Pancreas (tissue), 10 donors: ENCODE data around the gene C7orf33. TPM values are rescaled to one million over a fixed set of nuclear protein-coding genes. Genes with fewer than 3 reads are reported as not detected.

ENCODE experiments used
- ATAC-seq, 4 donors: fragments of 200-7000 bp; cut with Tn5 transposase; one replicate each; pipeline versions ENCODE4 v1.8.0 to v1.9.1; 2020; ENCODE audit warnings: mild to moderate bottlenecking in 4 of 4, moderate library complexity in 4 of 4
- DNase-seq, 6 donors: peaks; one replicate each; pipeline ENCODE4 v3.0.0-alpha.2; 2020
- FAIRE-seq: peaks from 2 replicates; lab custom pipeline; 2012; peaks lifted over from hg19 to GRCh38; lab: Jason Lieb, UNC
- H3K27ac ChIP-seq, 4 donors: fragments of 200-600 bp; sonication (generic); 1 replicate in 3 of 4; 2 replicates in 1 of 4; pipeline versions ENCODE4 v1.5.0 to v1.8.0; 2020
- H3K27me3 ChIP-seq, 4 donors: fragments of 200-600 bp; one replicate each; pipeline ENCODE4 v1.8.0; 2021
- H3K36me3 ChIP-seq, 3 donors: fragments of 200-600 bp; sonication (generic) in 1 of 3; one replicate each; pipeline versions ENCODE4 v1.5.0 to v1.8.0; 2020 to 2021
- H3K4me1 ChIP-seq, 3 donors: fragments of 200-600 bp; one replicate each; pipeline ENCODE4 v1.8.0; 2021
- H3K4me3 ChIP-seq, 4 donors: fragments of 200-600 bp; sonication (generic) in 2 of 4; one replicate each; pipeline versions ENCODE4 v1.5.0 to v1.8.0; 2020 to 2021
- H3K9me3 ChIP-seq, 4 donors: fragments of 200-600 bp; one replicate each; pipeline ENCODE4 v1.8.0; 2021
- CTCF ChIP-seq, 4 donors: fragments of 200-600 bp; sonication (generic) in 3 of 4; IDR thresholded peaks; one replicate each; pipeline versions ENCODE4 v1.5.0 to v1.8.0; 2021; ENCODE audit warnings: antibody characterized with exemption in 4 of 4
- WGBS, 2 donors: extraction: QIAGEN DNeasy Blood & Tissue Kit; methylation state at CpG; one replicate each; pipeline ENCODE4 v1.1.7; 2013; 5-methylcytosine and 5-hydroxymethylcytosine counted together
- intact Hi-C, 3 donors: fragments of 100-400 bp; cut with DNase I; formaldehyde crosslinking; loops; one replicate each; pipeline versions ENCODE4 v1.11.1 to v1.14.2; 2022
- polyA plus RNA-seq, 2 donors: library from polyadenylated mRNA; stranded (reverse); fragments of 200-250 nt; gene quantifications; one replicate each; pipeline ENCODE4 v1.2.3, GENCODE V29; 2013
- total RNA-seq, 6 donors: library from RNA; stranded (reverse); fragmentation: NEBNext Ultra II Directional in 4 of 6; extraction: Animal tissue kit (Norgen Biotek cat#: 25700) in 4 of 6; gene quantifications; one replicate each; pipeline versions ENCODE4 v1.2.1 to v1.2.4, GENCODE V29; 2021 to 2023
- donor health status: healthy with polysubstance abuse.
- donor health status: DM: no; HTN: no; CAD: no; lungs with moderate emphysema.
- donor health status: DM: no; HTN: no; CAD: no.
- donor health status: control.
- donor health status: control.
- donor health status: Bipolar disorder and iron deficiency.
- donor health status: DM: yes; HTN: yes; CAD: no.
- donor health status: DM: no; HTN: no; CAD: no.
- donor health status: DM: no; HTN: no; CAD: no.
- donor health status: DM: yes; HTN: yes; CAD: no.

Gene C7orf33
- total and polyA plus RNA-seq, 8 donors = not detected

DNA sequence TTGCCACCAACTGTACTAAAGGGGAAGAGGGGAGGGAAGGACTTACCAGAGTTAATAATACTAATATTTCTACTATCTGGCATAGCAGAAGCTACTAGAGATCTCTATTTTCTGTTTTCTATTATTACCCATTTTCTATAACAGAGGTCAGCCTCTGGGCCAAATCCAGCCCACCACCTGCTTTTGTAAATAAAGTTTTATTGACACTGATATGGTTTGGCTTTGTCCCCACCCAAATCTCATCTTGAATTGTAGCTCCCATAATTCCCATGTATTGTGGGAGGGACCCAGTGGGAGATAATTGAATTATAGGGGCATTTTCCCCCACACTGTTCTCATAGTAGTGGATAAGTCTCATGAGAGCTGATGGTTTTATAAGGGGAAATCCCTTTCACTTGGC, 62.2 kb downstream of the C7orf33 start:
- H3K27ac ChIP-seq = no peak overlapping the region
- no peak overlapping the region for H3K4me3 ChIP-seq
- H3K36me3 ChIP-seq = no peaks in the 10 kb centered on the region
- H3K4me1 ChIP-seq = no peaks in the 10 kb centered on the region
- no peaks in the 10 kb centered on the region for H3K9me3 ChIP-seq
- ATAC-seq (no peak), DNase-seq (no peak), FAIRE-seq (no peak)
- no peak for TF ChIP-seq CTCF (IDR thresholded peaks at IDR 0.05)
- intact Hi-C loops = no loop called here
- no peaks in the 10 kb centered on the region for H3K27me3 ChIP-seq

DNA sequence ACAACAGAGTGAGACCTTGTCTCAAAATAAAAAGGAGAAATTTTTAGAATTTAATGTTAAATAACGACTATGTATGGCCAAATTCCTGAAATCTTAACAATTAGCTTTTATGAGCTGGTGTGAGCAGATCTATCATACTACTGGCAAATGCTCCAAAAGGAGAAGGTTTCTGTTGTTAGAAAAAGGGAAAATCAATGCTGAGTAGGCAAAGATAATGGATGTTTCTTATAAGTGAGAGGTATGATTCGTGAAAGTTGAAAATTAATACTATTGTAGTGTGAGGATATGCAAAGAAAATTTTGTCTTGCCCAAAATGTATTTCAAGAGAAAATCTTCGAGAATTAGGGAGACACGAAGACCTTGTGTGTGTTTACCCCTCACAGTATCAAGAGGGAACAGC, 67.4 kb downstream of the C7orf33 start:
- H3K27ac ChIP-seq = no peak overlapping the region
- H3K36me3 ChIP-seq = no peaks in the 10 kb centered on the region
- no peak for FAIRE-seq
- no peak for TF ChIP-seq CTCF (IDR thresholded peaks at IDR 0.05)
- H3K27me3 ChIP-seq = no peaks in the 10 kb centered on the region
- 54 to 66% methylated on average over 4 of the region's 4 CpGs for WGBS, 2 donors
- intact Hi-C loops = no loop called here
- DNase-seq = no peak
- H3K4me3 ChIP-seq = no peak overlapping the region
- H3K9me3 ChIP-seq = no peaks in the 10 kb centered on the region
- no peaks in the 10 kb centered on the region for H3K4me1 ChIP-seq
- ATAC-seq = no peak

DNA sequence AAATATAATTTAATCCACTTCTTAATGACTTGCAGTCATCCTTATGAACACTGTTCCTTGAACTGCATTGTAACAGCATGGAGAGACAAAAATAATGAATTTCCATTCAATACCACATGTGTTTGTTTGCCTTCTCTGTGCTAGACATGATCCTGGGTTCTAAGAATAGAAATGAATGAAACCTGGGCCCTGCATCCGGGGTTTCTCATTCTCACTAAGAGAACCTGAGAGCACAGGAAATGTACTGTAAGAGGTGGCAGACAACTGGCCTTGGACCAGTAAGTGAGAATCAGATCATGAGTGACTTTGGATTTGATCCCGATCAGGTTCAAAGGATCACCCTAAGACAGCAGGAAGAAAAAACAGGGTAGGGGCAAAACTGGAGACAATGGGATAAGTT, 70.9 kb downstream of the C7orf33 start:
- Histone ChIP-seq H3K4me1 (no peaks in the 10 kb centered on the region), H3K36me3 (no peaks in the 10 kb centered on the region), H3K27me3 (no peaks in the 10 kb centered on the region), H3K9me3 (no peaks in the 10 kb centered on the region), H3K27ac (no peak overlapping the region), H3K4me3 (no peak overlapping the region)
- intact Hi-C loops = no loop called here
- no peak for TF ChIP-seq CTCF (IDR thresholded peaks at IDR 0.05)
- ATAC-seq (no peak), DNase-seq (no peak), FAIRE-seq (no peak)
- 73 to 86% methylated on average over 2 of the region's 2 CpGs for WGBS, 2 donors

DNA sequence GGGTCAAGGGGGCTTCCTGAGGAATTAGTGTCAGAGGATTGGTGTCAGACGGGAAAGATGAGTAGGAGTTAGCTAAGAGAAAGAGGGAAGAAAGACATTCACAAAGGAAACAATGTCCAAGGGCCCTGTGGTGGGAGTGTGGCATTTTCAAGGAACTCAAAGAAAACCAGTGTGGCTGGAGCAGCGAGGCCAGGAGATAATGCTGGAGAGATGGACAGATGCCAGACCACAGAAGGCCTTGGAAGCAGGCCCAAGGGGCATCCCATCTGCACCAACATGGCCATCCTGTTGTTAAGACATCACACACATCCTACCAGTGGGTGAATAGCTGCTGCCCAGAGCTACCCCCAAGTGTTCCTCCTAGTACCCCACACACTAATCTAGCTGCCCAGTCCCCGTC, 72.1 kb downstream of the C7orf33 start:
- Histone ChIP-seq H3K4me1 (no peaks in the 10 kb centered on the region), H3K27me3 (no peaks in the 10 kb centered on the region), H3K4me3 (no peak overlapping the region), H3K9me3 (no peaks in the 10 kb centered on the region), H3K27ac (no peak overlapping the region), H3K36me3 (no peaks in the 10 kb centered on the region)
- FAIRE-seq = no peak
- no peak for TF ChIP-seq CTCF (IDR thresholded peaks at IDR 0.05)
- ATAC-seq = no peak
- WGBS, 2 donors = 58 to 73% methylated on average over 3 of the region's 3 CpGs
- intact Hi-C loops = no loop called here
- DNase-seq = no peak

DNA sequence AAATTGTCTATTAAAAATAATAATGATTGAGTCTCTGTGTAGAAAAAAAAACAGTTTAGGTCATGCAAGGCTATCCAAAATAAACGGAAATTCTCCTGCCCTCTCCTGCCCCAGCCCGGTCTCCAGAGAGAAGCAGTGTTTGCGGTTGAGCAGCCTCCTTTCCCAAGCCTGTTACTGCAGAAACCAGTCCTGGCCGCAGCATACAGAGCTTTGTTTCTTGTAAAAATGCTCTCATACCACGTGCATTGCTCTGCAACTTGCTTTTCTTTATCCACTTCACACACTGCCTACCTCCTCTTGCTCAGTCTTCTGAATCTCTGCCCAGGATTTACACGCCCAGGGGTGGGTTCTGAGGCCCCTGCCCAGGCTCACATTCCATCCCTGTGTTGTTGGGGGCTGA, 73.8 kb downstream of the C7orf33 start:
- TF ChIP-seq CTCF (IDR thresholded peaks at IDR 0.05) = no peak
- H3K4me3 ChIP-seq = no peak overlapping the region
- no peaks in the 10 kb centered on the region for H3K36me3 ChIP-seq
- 32 to 44% methylated on average over 6 of the region's 6 CpGs for WGBS, 2 donors
- no peaks in the 10 kb centered on the region for H3K4me1 ChIP-seq
- H3K27ac ChIP-seq = no peak overlapping the region
- FAIRE-seq = no peak
- intact Hi-C loops = no loop called here
- peak in 2 of 4 donors; percentile 46 to 54 for ATAC-seq
- no peaks in the 10 kb centered on the region for H3K27me3 ChIP-seq
- no peak for DNase-seq
- H3K9me3 ChIP-seq = no peaks in the 10 kb centered on the region
